Activated CD8-positive, alpha-beta T cell treated with anti-CD3 and anti-CD28 coated beads for 36 hours (primary cell): ENCODE data around the gene NANP. TPM values are rescaled to one million over a fixed set of nuclear protein-coding genes. Genes with fewer than 3 reads are reported as not detected.

Source experiments
- ATAC-seq: fragments of 200-7000 bp; cut with Tn5 transposase; one replicate; pipeline ENCODE4 v1.10.0; 2021; ENCODE audit warnings: mild to moderate bottlenecking, moderate library complexity
- CTCF ChIA-PET: fragments of 350-600 bp; sonication (Branson Sonifier 250); formaldehyde crosslinking; loops from one replicate; lab custom pipeline; 2021; ENCODE audit warnings: antibody characterized with exemption; lab: Charles Lee
- POLR2A ChIA-PET: fragments of 350-600 bp; sonication (Branson Sonifier 250); formaldehyde crosslinking; loops from one replicate; lab custom pipeline; 2021; ENCODE audit warnings: antibody characterized with exemption; lab: Charles Lee
- DNase-seq: peaks from one replicate; pipeline ENCODE4 v3.0.0-alpha.2; 2020
- H3K27ac Mint-ChIP-seq: one replicate; pipeline ENCODE4 v1.8.0; 2021; ENCODE audit warnings: mild to moderate bottlenecking, mixed read lengths
- H3K27me3 Mint-ChIP-seq: one replicate; pipeline ENCODE4 v1.8.0; 2021; ENCODE audit warnings: mixed read lengths
- H3K36me3 Mint-ChIP-seq: one replicate; pipeline ENCODE4 v1.8.0; 2021; ENCODE audit warnings: low read depth, mixed read lengths
- H3K4me1 Mint-ChIP-seq: one replicate; pipeline ENCODE4 v1.8.0; 2021; ENCODE audit warnings: low read depth, mixed read lengths
- H3K4me3 Mint-ChIP-seq: one replicate; pipeline ENCODE4 v1.8.0; 2021; ENCODE audit warnings: mild to moderate bottlenecking, moderate library complexity, mixed read lengths
- H3K9me3 Mint-ChIP-seq: one replicate; pipeline ENCODE4 v1.8.0; 2021; ENCODE audit warnings: mixed read lengths
- intact Hi-C: fragments of 100-400 bp; cut with micrococcal nuclease; formaldehyde crosslinking; loops from one replicate; pipeline ENCODE4 v1.10.0; 2022
- total RNA-seq, 2 experiments: library from RNA; stranded (reverse); gene quantifications; one replicate each; pipeline ENCODE4 v1.2.3, GENCODE V29; 2021
- TF ChIP-seq, protein P1 (sequence below): fragments of 200-600 bp; IDR thresholded peaks from one replicate; pipeline ENCODE4 v1.8.0; 2022; ENCODE audit warnings: antibody characterized with exemption, mild to moderate bottlenecking

The NANP gene
- total RNA-seq, 2 experiments from 2014 or later = 7.6 to 8.0 TPM

DNA sequence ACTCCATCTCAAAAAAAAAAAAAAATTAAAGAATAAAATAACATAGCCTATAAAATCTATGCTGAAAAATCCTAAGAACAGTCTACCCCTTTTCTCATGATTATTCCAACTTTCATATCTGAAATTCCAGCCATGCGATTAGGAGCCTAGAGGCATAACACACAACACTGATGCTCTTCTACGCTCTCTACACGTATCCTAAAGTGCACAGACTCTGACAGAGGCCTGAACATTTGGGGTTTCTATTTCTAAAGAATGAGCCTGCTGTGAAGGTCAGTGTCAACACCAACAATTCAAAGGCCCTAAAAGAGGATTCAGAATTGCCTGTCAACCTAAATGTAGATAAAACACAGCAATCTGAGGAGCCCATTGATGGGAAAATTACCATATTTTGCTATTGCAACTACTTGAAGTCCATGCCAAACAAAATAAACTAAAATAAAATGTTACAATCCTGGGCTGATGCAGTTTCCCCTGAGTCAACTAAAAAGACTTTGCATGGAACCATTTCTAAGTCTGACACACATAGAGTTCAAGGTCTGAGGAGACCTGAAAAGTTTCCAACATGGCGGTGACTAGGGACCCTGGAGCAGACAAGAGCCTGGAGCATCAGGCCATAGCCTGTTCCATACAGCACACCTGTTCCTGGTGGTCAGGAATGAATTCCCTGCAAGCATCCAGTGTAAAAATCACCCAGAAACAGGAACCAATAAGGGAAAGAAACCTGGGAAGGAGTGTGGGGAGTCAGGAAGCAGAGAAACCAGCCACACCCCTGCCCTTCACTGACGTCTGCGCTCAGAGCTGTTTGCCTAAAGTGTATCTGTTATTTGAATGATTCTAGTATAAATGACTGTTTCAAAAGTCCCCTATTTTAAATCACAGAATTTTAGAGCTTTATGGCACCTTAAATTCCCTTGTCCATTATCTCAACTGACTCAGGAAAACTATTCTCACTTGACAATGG is 50.2 kb downstream of the NANP start:
- Mint-ChIP-seq H3K27ac (no peak overlapping the region), H3K9me3 (no peaks in the 10 kb centered on the region), H3K4me1 (no peaks in the 10 kb centered on the region), H3K36me3 (no peaks in the 10 kb centered on the region), H3K4me3 (no peak overlapping the region), H3K27me3 (no peaks in the 10 kb centered on the region)
- TF ChIP-seq, protein P1, sequence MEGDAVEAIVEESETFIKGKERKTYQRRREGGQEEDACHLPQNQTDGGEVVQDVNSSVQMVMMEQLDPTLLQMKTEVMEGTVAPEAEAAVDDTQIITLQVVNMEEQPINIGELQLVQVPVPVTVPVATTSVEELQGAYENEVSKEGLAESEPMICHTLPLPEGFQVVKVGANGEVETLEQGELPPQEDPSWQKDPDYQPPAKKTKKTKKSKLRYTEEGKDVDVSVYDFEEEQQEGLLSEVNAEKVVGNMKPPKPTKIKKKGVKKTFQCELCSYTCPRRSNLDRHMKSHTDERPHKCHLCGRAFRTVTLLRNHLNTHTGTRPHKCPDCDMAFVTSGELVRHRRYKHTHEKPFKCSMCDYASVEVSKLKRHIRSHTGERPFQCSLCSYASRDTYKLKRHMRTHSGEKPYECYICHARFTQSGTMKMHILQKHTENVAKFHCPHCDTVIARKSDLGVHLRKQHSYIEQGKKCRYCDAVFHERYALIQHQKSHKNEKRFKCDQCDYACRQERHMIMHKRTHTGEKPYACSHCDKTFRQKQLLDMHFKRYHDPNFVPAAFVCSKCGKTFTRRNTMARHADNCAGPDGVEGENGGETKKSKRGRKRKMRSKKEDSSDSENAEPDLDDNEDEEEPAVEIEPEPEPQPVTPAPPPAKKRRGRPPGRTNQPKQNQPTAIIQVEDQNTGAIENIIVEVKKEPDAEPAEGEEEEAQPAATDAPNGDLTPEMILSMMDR = no peak
- intact Hi-C loops = no loop called here
- DNase-seq (no peak), ATAC-seq (no peak)
- POLR2A ChIA-PET = no interaction called here
- CTCF ChIA-PET = no interaction called here

DNA sequence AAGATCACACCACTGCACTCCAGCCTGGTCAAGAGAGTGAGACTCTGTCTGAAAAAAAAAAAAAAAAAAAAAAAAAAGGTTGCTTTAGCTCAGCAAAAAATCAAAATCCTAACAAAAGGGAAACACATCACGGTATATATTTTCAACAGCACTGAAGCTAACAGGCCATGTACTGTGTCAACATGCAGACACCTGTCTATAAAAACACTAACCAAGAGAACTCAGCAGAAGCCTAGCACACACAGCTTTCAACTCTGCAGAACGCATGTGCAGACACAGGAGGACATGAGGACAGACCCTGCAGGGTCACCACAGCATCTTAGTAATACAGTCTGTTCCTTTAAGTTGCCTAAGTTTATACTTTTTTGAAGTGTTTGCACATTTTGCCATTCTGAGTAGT is 52.0 kb downstream of the NANP start:
- no peak for ATAC-seq
- intact Hi-C loops = no loop called here
- ChIA-PET POLR2A (no interaction called here), CTCF (no interaction called here)
- Mint-ChIP-seq H3K27me3 (no peaks in the 10 kb centered on the region), H3K27ac (no peak overlapping the region), H3K36me3 (no peaks in the 10 kb centered on the region), H3K4me3 (no peak overlapping the region), H3K4me1 (peaks cover 5% of the 10 kb centered on the region), H3K9me3 (no peaks in the 10 kb centered on the region)
- TF ChIP-seq, protein P1 = no peak
- no peak for DNase-seq

DNA sequence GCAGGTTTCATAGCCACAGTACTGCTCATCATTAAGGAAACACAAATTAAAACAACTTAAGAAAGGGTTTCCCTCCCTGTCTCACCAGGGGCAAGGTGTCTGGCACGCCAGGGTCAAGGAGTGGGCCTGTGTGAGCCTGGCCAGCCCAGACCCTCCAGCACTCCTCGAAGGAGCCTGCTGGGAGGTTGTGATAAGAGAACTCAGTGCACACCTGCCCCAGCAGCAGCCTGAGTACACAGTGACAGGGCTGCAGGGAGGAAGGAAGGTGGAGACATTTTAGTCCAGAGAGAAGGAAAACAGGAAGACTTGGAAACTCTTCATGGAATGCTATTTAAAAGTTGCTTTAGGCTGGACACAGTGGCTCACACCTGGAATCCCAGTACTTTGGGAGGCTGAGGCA is 52.6 kb downstream of the NANP start:
- POLR2A ChIA-PET = no interaction called here

DNA sequence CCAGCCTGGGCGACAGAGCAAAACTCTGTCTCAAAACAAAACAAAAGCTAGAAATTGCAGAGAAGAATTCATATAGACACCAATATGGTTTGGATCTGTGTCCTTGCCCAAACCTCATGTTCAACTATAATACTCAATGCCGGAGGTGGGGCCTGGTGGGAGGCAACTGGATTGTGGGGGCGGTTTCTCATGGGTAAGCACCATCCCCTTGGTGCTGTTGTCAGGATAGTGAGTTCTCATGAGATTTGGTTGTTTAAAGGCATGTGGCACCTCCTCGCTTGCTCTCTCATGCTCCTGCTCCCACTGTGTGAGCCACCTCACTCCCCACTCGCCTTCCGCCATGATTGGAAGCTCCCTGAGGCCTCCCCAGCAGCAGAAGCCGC is 53.7 kb downstream of the NANP start:
- peaks cover 7% of the 10 kb centered on the region for H3K4me1 Mint-ChIP-seq
- intact Hi-C loops = no loop called here
- H3K27ac Mint-ChIP-seq = no peak overlapping the region
- DNase-seq (no peak), ATAC-seq (no peak)
- H3K4me3 Mint-ChIP-seq = no peak overlapping the region
- H3K9me3 Mint-ChIP-seq = no peaks in the 10 kb centered on the region
- ChIA-PET CTCF (no interaction called here), POLR2A (no interaction called here)
- TF ChIP-seq, protein P1 = no peak
- no peaks in the 10 kb centered on the region for H3K36me3 Mint-ChIP-seq
- H3K27me3 Mint-ChIP-seq = no peaks in the 10 kb centered on the region

More for the DNA sequence above, 52.6 kb downstream of the NANP start:
- Mint-ChIP-seq H3K27ac (no peak overlapping the region), H3K36me3 (no peaks in the 10 kb centered on the region), H3K27me3 (no peaks in the 10 kb centered on the region), H3K4me1 (peaks cover 7% of the 10 kb centered on the region), H3K9me3 (no peaks in the 10 kb centered on the region), H3K4me3 (no peak overlapping the region)
- TF ChIP-seq, protein P1 = no peak
- CTCF ChIA-PET = no interaction called here
- intact Hi-C loops = no loop called here
- DNase-seq = no peak
- ATAC-seq = no peak

DNA sequence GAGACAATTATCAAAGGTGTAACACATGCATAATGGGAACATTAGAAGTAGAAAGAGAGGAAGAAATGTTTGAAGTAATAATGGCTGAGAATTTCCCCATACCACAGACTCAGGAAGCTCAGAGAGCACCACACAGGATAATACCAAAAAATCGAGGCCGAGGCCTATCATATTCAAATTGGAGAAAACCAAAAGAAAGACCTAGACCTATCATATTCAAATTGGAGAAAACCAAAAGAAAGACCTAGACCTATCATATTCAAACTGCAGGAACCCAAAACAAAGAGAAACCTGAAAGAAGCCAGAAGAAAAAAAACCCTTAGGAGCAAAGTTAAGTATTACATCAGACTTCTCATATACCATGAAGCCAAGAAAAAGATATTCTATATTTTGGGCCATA is 56.5 kb downstream of the NANP start:
- POLR2A ChIA-PET = no interaction called here
- H3K27me3 Mint-ChIP-seq = no peaks in the 10 kb centered on the region
- CTCF ChIA-PET = no interaction called here
- DNase-seq (no peak), ATAC-seq (no peak)
- TF ChIP-seq, protein P1 = no peak
- H3K4me3 Mint-ChIP-seq = no peak overlapping the region
- intact Hi-C loops = no loop called here
- peak overlapping the region; percentile 11 for H3K27ac Mint-ChIP-seq
- H3K4me1 Mint-ChIP-seq = peaks cover 11% of the 10 kb centered on the region
- H3K9me3 Mint-ChIP-seq = no peaks in the 10 kb centered on the region
- peaks cover 3% of the 10 kb centered on the region for H3K36me3 Mint-ChIP-seq
